H1 (cell line): Measurements from ENCODE around the gene OBSCN. TPM values are rescaled to one million over a fixed set of nuclear protein-coding genes. Genes with fewer than 3 reads are reported as not detected.

Experiments
- CTCF ChIA-PET: fragments of 300-600 bp; sonication (Branson Sonifier 250); formaldehyde crosslinking; loops from one replicate; lab custom pipeline; 2021; ENCODE audit not compliant: partially characterized antibody; lab: Charles Lee
- POLR2A ChIA-PET: fragments of 300-600 bp; sonication (Branson Sonifier 250); formaldehyde crosslinking; loops from one replicate; lab custom pipeline; 2021; ENCODE audit warnings: inconsistent platforms; ENCODE audit not compliant: partially characterized antibody; lab: Charles Lee
- DNase-seq, 2 experiments: peaks; one replicate each; pipeline versions ENCODE4 v3.0.0 to v3.0.0-alpha.2; 2010 to 2022; ENCODE audit warnings: low spot score in 2 of 2, low read depth in 1 of 2, mixed read lengths in 1 of 2
- FAIRE-seq: peaks from 2 replicates; lab custom pipeline; 2011; peaks lifted over from hg19 to GRCh38; lab: Jason Lieb, UNC
- H2AFZ ChIP-seq: 2 replicates; pipeline ENCODE4 v1.8.1; 2012; ENCODE audit warnings: low read length, inconsistent platforms
- H2AK5ac ChIP-seq: 2 replicates; pipeline ENCODE4 v1.6.1; 2013; ENCODE audit warnings: low read depth, low read length
- H2BK120ac ChIP-seq: replicated peaks from 2 replicates; pipeline ENCODE3; 2013; ENCODE audit warnings: low read depth, low read length, inconsistent platforms
- H2BK12ac ChIP-seq: 2 replicates; pipeline ENCODE4 v1.6.1; 2013; ENCODE audit warnings: low read depth, low read length
- H2BK15ac ChIP-seq: 2 replicates; pipeline ENCODE4 v1.6.1; 2013; ENCODE audit warnings: low read length
- H2BK20ac ChIP-seq: 2 replicates; pipeline ENCODE4 v1.6.1; 2013; ENCODE audit warnings: low read length
- H2BK5ac ChIP-seq: 2 replicates; pipeline ENCODE4 v1.6.1; 2013; ENCODE audit warnings: low read depth, low read length
- H3K14ac ChIP-seq: 2 replicates; pipeline ENCODE4 v1.6.1; 2013; ENCODE audit warnings: inconsistent platforms; ENCODE audit not compliant: insufficient read length
- H3K18ac ChIP-seq: 2 replicates; pipeline ENCODE4 v1.6.1; 2013; ENCODE audit warnings: low read length; ENCODE audit errors: extremely low read depth
- H3K23ac ChIP-seq: 2 replicates; pipeline ENCODE4 v1.6.1; 2013; ENCODE audit warnings: inconsistent platforms; ENCODE audit not compliant: insufficient read length
- H3K23me2 ChIP-seq: 2 replicates; pipeline ENCODE4 v1.6.1; 2013; ENCODE audit warnings: low read depth, low read length
- H3K27ac ChIP-seq: 2 replicates; pipeline ENCODE4 v1.6.1; 2011; ENCODE audit warnings: low read depth, low read length, inconsistent platforms
- H3K27me3 ChIP-seq, 4 experiments: replicated peaks in 1 of 4; 1 replicate in 1 of 4; 2 replicates in 3 of 4; pipeline versions ENCODE4 v1.6.1 to v1.8.1; 2011 to 2013; ENCODE audit warnings: low read length in 3 of 4, mild to moderate bottlenecking in 3 of 4, inconsistent platforms in 2 of 4, mixed read lengths in 2 of 4, moderate library complexity in 1 of 4; ENCODE audit not compliant: control insufficient read depth in 3 of 4, insufficient read depth in 3 of 4; ENCODE audit errors: extremely low read depth in 1 of 4
- H3K36me3 ChIP-seq, 4 experiments: 2 replicates each; pipeline versions ENCODE4 v1.6.1 to v1.8.1; 2011 to 2013; ENCODE audit warnings: mild to moderate bottlenecking in 4 of 4, low read length in 3 of 4, moderate library complexity in 2 of 4, control low read depth in 1 of 4, inconsistent platforms in 1 of 4; ENCODE audit not compliant: insufficient read depth in 4 of 4, control insufficient read depth in 2 of 4
- H3K4ac ChIP-seq: replicated peaks from 2 replicates; pipeline ENCODE3; 2013; ENCODE audit warnings: low read length, low read depth, mixed read lengths, inconsistent platforms; ENCODE audit not compliant: insufficient read length
- H3K4me1 ChIP-seq, 4 experiments: replicated peaks in 1 of 4; 1 replicate in 1 of 4; 2 replicates in 3 of 4; pipeline versions ENCODE4 v1.6.1 to v1.8.1; 2011 to 2013; ENCODE audit warnings: low read length in 3 of 4, inconsistent platforms in 2 of 4, mixed read lengths in 1 of 4; ENCODE audit not compliant: insufficient read depth in 4 of 4, control insufficient read depth in 3 of 4
- H3K4me2 ChIP-seq, 2 experiments: 2 replicates each; pipeline versions ENCODE4 v1.6.1 to v1.8.1; 2011 to 2013; ENCODE audit warnings: low read depth in 2 of 2, low read length in 2 of 2, control low read depth in 1 of 2, inconsistent platforms in 1 of 2, mild to moderate bottlenecking in 1 of 2; ENCODE audit not compliant: insufficient read depth in 1 of 2
- H3K4me3 ChIP-seq, 4 experiments: fragments of 200-600, 300-600 bp in 1 of 4; sonication (generic), shearing (Covaris generic), sonication (Bioruptor Twin) in 1 of 4; 2 replicates each; pipeline versions ENCODE4 v1.5.1 to v1.8.1; 2011 to 2016; ENCODE audit warnings: low read length in 4 of 4, low read depth in 3 of 4, control low read depth in 2 of 4, inconsistent platforms in 2 of 4, mild to moderate bottlenecking in 2 of 4, mixed read lengths in 1 of 4, moderate library complexity in 1 of 4; ENCODE audit not compliant: insufficient read depth in 2 of 4; ENCODE audit errors: extremely low read depth in 1 of 4
- H3K56ac ChIP-seq: replicated peaks from 2 replicates; pipeline ENCODE3; 2013; ENCODE audit warnings: low read depth, mild to moderate bottlenecking, mixed read lengths, low read length, inconsistent platforms; ENCODE audit not compliant: insufficient read length
- H3K79me1 ChIP-seq: 2 replicates; pipeline ENCODE4 v1.6.1; 2013; ENCODE audit warnings: low read depth, low read length, control low read depth
- H3K79me2 ChIP-seq, 2 experiments: 2 replicates each; pipeline versions ENCODE4 v1.6.1 to v1.8.1; 2012 to 2013; ENCODE audit warnings: low read length in 2 of 2, mild to moderate bottlenecking in 2 of 2, inconsistent platforms in 1 of 2; ENCODE audit not compliant: insufficient read depth in 2 of 2, control insufficient read depth in 1 of 2
- H3K9ac ChIP-seq, 4 experiments: replicated peaks in 1 of 4; 1 replicate in 1 of 4; 2 replicates in 3 of 4; pipeline versions ENCODE4 v1.6.1 to v1.8.1; 2011 to 2013; ENCODE audit warnings: low read depth in 3 of 4, low read length in 3 of 4, control low read depth in 2 of 4, mild to moderate bottlenecking in 2 of 4, moderate library complexity in 2 of 4, inconsistent platforms in 1 of 4; ENCODE audit errors: extremely low read depth in 1 of 4
- H3K9me3 ChIP-seq, 2 experiments: 2 replicates each; pipeline versions ENCODE4 v1.6.1 to v1.8.1; 2012 to 2013; ENCODE audit warnings: mild to moderate bottlenecking in 2 of 2, moderate library complexity in 2 of 2, control low read depth in 1 of 2, inconsistent platforms in 1 of 2, low read depth in 1 of 2, low read length in 1 of 2, mixed read lengths in 1 of 2; ENCODE audit not compliant: insufficient read depth in 2 of 2
- H4K20me1 ChIP-seq, 2 experiments: replicated peaks in 1 of 2; 2 replicates each; pipeline versions ENCODE3 to v1.8.1; 2011 to 2013; ENCODE audit warnings: inconsistent platforms in 2 of 2, low read length in 2 of 2, mild to moderate bottlenecking in 1 of 2; ENCODE audit not compliant: insufficient read depth in 2 of 2, control insufficient read depth in 1 of 2
- H4K5ac ChIP-seq: 2 replicates; pipeline ENCODE4 v1.6.1; 2013; ENCODE audit warnings: low read length, low read depth, mixed read lengths, inconsistent platforms; ENCODE audit not compliant: insufficient read length
- H4K8ac ChIP-seq: 2 replicates; pipeline ENCODE4 v1.8.0; 2013; ENCODE audit warnings: mild to moderate bottlenecking, moderate library complexity, low read length, inconsistent platforms; ENCODE audit not compliant: insufficient read depth; ENCODE audit errors: extremely low read depth
- H4K91ac ChIP-seq: replicated peaks from 2 replicates; pipeline ENCODE3; 2013; ENCODE audit warnings: low read length, mixed read lengths, inconsistent platforms; ENCODE audit not compliant: insufficient read length
- CBX8 ChIP-seq: fragments of 300-800, 300-1000 bp; sonication (generic); IDR thresholded peaks from 2 replicates; pipeline ENCODE4 v1.7.1; 2016; ENCODE audit warnings: low read depth, low read length, borderline replicate concordance
- CHD2 ChIP-seq: IDR thresholded peaks from 2 replicates; pipeline ENCODE4 v1.6.1; 2012; ENCODE audit warnings: low read length, improper control_type of control experiment
- WGBS, 2 experiments: shearing (Covaris generic) in 1 of 2; methylation state at CpG; one replicate each; pipeline versions ENCODE4 v1.1.6 to v1.1.7; 2013 to 2015; ENCODE audit warnings: low lambda C conversion rate in 2 of 2, mixed read lengths in 2 of 2, inconsistent platforms in 1 of 2, low coverage in 1 of 2, missing lambda C conversion rate in 1 of 2; ENCODE audit not compliant: insufficient replicate concordance in 2 of 2, insufficient coverage in 1 of 2, insufficient read length in 1 of 2; ENCODE audit errors: extremely low coverage in 1 of 2, missing lambda C conversion rate in 1 of 2; 5-methylcytosine and 5-hydroxymethylcytosine counted together
- polyA plus RNA-seq, 7 experiments: library from polyadenylated mRNA; depleted of rRNA in 3 of 7; stranded (reverse) in 5 of 7; unstranded in 2 of 7; fragments of >200 nt in 5 of 7; fragments of 200-250 nt in 2 of 7; gene quantifications; 1 replicate in 5 of 7; 2 replicates in 1 of 7; 4 replicates in 1 of 7; pipeline versions ENCODE4 v1.2.1 to v1.2.3, GENCODE V29; 2011 to 2013; ENCODE audit warnings: missing spikeins in 2 of 7, mixed read lengths in 2 of 7
- total RNA-seq: library from RNA; stranded (reverse); fragmentation: NEBNext Ultra II Directional; extraction: Animal tissue kit (Norgen Biotek cat#: 25700); gene quantifications from 2 replicates; pipeline ENCODE4 v1.2.1, GENCODE V29; 2021

OBSCN gene
- total and polyA plus RNA-seq, 2 of the 8 experiments (the other 6 are each of a cell fraction or from before 2014, with no cell fraction given) = 7.5 to 28.4 TPM

- H3K27ac ChIP-seq = no peak overlapping the region
- H3K18ac ChIP-seq = no peak overlapping the region
- H3K4me2 ChIP-seq = no peak overlapping the region
- H2BK12ac ChIP-seq = no peak overlapping the region
- H3K56ac ChIP-seq = no peak overlapping the region
- no peaks in the 10 kb centered on the region for H3K4me1 ChIP-seq
- H2BK20ac ChIP-seq = no peak overlapping the region
- no peak overlapping the region for H4K91ac ChIP-seq
- CTCF ChIA-PET = no interaction called here
- H2BK5ac ChIP-seq = no peak overlapping the region
- no peaks in the 10 kb centered on the region for H3K79me2 ChIP-seq
- no peak overlapping the region for H3K4ac ChIP-seq
- peaks cover 14% of the 10 kb centered on the region; the same call in 1 of the 2 replicates for H3K23me2 ChIP-seq
- no peak overlapping the region for H3K14ac ChIP-seq
- no peaks in the 10 kb centered on the region; a peak in 1 of 7 replicates for H3K27me3 ChIP-seq
- peaks cover 0 to 11% of the 10 kb centered on the region in 2 experiments for H4K20me1 ChIP-seq
- H2AK5ac ChIP-seq = no peak overlapping the region
- H2BK15ac ChIP-seq = no peak overlapping the region
- H3K36me3 ChIP-seq = peaks cover 3 to 36% (median 28%) of the 10 kb centered on the region in 4 experiments; a peak in 6 of 8 replicates
- H4K8ac ChIP-seq = no peak overlapping the region
- H3K9me3 ChIP-seq = no peaks in the 10 kb centered on the region
- H3K9ac ChIP-seq = no peak overlapping the region
- H2AFZ ChIP-seq = no peak overlapping the region
- DNase-seq (no peak), FAIRE-seq (no peak)
- 83 to 100% methylated on average over 1 to 3 of the region's 3 CpGs for WGBS, 2 experiments
- no peaks in the 10 kb centered on the region for H3K79me1 ChIP-seq
- H3K4me3 ChIP-seq = no peak overlapping the region
- H2BK120ac ChIP-seq = no peak overlapping the region
- TF ChIP-seq CHD2 = no peak
- TF ChIP-seq CBX8 = no peak
- no peak overlapping the region for H4K5ac ChIP-seq
- no peak overlapping the region for H3K23ac ChIP-seq
- POLR2A ChIA-PET = no interaction called here
Observed at GRCh38 chr1:228320394-228320793, 112.5 kb downstream of the OBSCN start.
